GM23338 (cell line): ENCODE results near the gene PRTFDC1. TPM values are rescaled to one million over a fixed set of nuclear protein-coding genes. Genes with fewer than 3 reads are reported as not detected.

Experiments used
- ATAC-seq: fragments of 200-7000 bp; cut with Tn5 transposase; 3 replicates; pipeline ENCODE4 v1.9.1; 2020
- DNase-seq: peaks from one replicate; pipeline ENCODE4 v3.0.0-alpha.2; 2015; ENCODE audit warnings: low spot score
- H2AFZ ChIP-seq: fragments of 200-600 bp; sonication (generic); 2 replicates; pipeline ENCODE4 v1.8.0; 2016; ENCODE audit warnings: antibody characterized with exemption, mild to moderate bottlenecking, moderate library complexity
- H3F3A ChIP-seq: fragments of 200-600 bp; sonication (generic); replicated peaks from 2 replicates; pipeline ENCODE4 v1.8.0; 2017; ENCODE audit warnings: antibody characterized with exemption, mixed run types, low read depth
- H3K27ac ChIP-seq: fragments of 200-600 bp; sonication (generic); 2 replicates; pipeline ENCODE4 v1.6.1; 2016; ENCODE audit warnings: low read depth
- H3K27me3 ChIP-seq: fragments of 200-600 bp; sonication (generic); 2 replicates; pipeline ENCODE4 v1.8.0; 2016; ENCODE audit warnings: mild to moderate bottlenecking, mixed run types, moderate library complexity; ENCODE audit not compliant: insufficient read depth
- H3K36me3 ChIP-seq: fragments of 200-600 bp; sonication (generic); 2 replicates; pipeline ENCODE4 v1.8.0; 2016; ENCODE audit warnings: mild to moderate bottlenecking; ENCODE audit not compliant: insufficient read depth
- H3K4me1 ChIP-seq: fragments of 200-600 bp; sonication (generic); 2 replicates; pipeline ENCODE4 v1.8.0; 2016; ENCODE audit warnings: mild to moderate bottlenecking, moderate library complexity; ENCODE audit not compliant: insufficient read depth
- H3K4me2 ChIP-seq: fragments of 200-600 bp; sonication (generic); 2 replicates; pipeline ENCODE4 v1.7.1; 2017; ENCODE audit warnings: mixed run types
- H3K4me3 ChIP-seq: fragments of 200-600 bp; sonication (generic); 2 replicates; pipeline ENCODE4 v1.6.1; 2016; ENCODE audit warnings: mixed run types
- H3K79me2 ChIP-seq: fragments of 200-600 bp; sonication (generic); replicated peaks from 2 replicates; pipeline ENCODE4 v1.8.0; 2017; ENCODE audit warnings: mild to moderate bottlenecking; ENCODE audit not compliant: insufficient read depth
- H3K9me2 ChIP-seq: fragments of 200-600 bp; sonication (generic); 2 replicates; pipeline ENCODE4 v1.8.0; 2017; ENCODE audit not compliant: insufficient read depth
- H4K20me1 ChIP-seq: fragments of 200-600 bp; sonication (generic); replicated peaks from 2 replicates; pipeline ENCODE4 v1.8.0; 2017; ENCODE audit warnings: mild to moderate bottlenecking; ENCODE audit not compliant: insufficient read depth
- H3K27ac Mint-ChIP-seq: 2 replicates; pipeline ENCODE4 v1.8.0; 2020; ENCODE audit warnings: inconsistent platforms, mild to moderate bottlenecking, moderate library complexity, mixed read lengths
- H3K27me3 Mint-ChIP-seq: 3 replicates; pipeline ENCODE4 v1.8.0; 2022; ENCODE audit warnings: low read depth, mild to moderate bottlenecking, moderate library complexity, mixed read lengths, inconsistent platforms; ENCODE audit not compliant: insufficient read depth, poor library complexity
- H3K36me3 Mint-ChIP-seq: 3 replicates; pipeline ENCODE4 v1.8.0; 2021; ENCODE audit warnings: low read depth, mild to moderate bottlenecking, inconsistent platforms, moderate library complexity, mixed read lengths
- H3K4me1 Mint-ChIP-seq: 3 replicates; pipeline ENCODE4 v1.8.0; 2020; ENCODE audit warnings: mild to moderate bottlenecking, inconsistent platforms, mixed read lengths
- H3K4me3 Mint-ChIP-seq: 3 replicates; pipeline ENCODE4 v1.8.0; 2021; ENCODE audit warnings: moderate library complexity, mild to moderate bottlenecking, inconsistent platforms, mixed read lengths
- H3K9me3 Mint-ChIP-seq: 3 replicates; pipeline ENCODE4 v1.8.0; 2020; ENCODE audit warnings: moderate library complexity, mild to moderate bottlenecking, inconsistent platforms, mixed read lengths
- CREB1 ChIP-seq: fragments of 250-450 bp; sonication (Bioruptor Pico); IDR thresholded peaks from 2 replicates; pipeline ENCODE4 v1.5.0; 2020; ENCODE audit warnings: low read depth, mild to moderate bottlenecking, moderate library complexity
- ETS1 ChIP-seq: IDR thresholded peaks from 2 replicates; pipeline ENCODE4 v1.6.1; 2016; ENCODE audit warnings: antibody characterized with exemption
- EZH2 ChIP-seq: fragments of 200-600 bp; sonication (generic); IDR thresholded peaks from one replicate; pipeline ENCODE4 v1.8.0; 2017; ENCODE audit warnings: antibody characterized with exemption, mild to moderate bottlenecking, low read depth; ENCODE audit not compliant: unreplicated experiment
- EZH2phosphoT487 ChIP-seq: fragments of 200-600 bp; sonication (generic); IDR thresholded peaks from one replicate; pipeline ENCODE4 v1.8.1; 2018; ENCODE audit warnings: antibody characterized with exemption; ENCODE audit not compliant: unreplicated experiment
- JUNB ChIP-seq: IDR thresholded peaks from one replicate; pipeline ENCODE4 v1.6.1; 2016; ENCODE audit warnings: antibody characterized with exemption; ENCODE audit not compliant: unreplicated experiment
- NANOG ChIP-seq: IDR thresholded peaks from 2 replicates; pipeline ENCODE4 v1.6.1; 2016; ENCODE audit warnings: antibody characterized with exemption, borderline replicate concordance
- POLR2AphosphoS5 ChIP-seq: IDR thresholded peaks from 2 replicates; pipeline ENCODE4 v1.6.1; 2016; ENCODE audit warnings: antibody characterized with exemption, low read depth
- REST ChIP-seq: IDR thresholded peaks from one replicate; pipeline ENCODE4 v1.6.1; 2018; ENCODE audit warnings: antibody characterized with exemption; ENCODE audit not compliant: unreplicated experiment
- STAT1 ChIP-seq: IDR thresholded peaks from one replicate; pipeline ENCODE4 v1.6.1; 2016; ENCODE audit warnings: antibody characterized with exemption; ENCODE audit not compliant: unreplicated experiment
- ZNF331 ChIP-seq: fragments of 250-450 bp; sonication (Bioruptor Pico); IDR thresholded peaks from 2 replicates; pipeline ENCODE4 v1.5.0; 2020; ENCODE audit warnings: low read depth, mild to moderate bottlenecking, moderate library complexity
- polyA plus RNA-seq: library from polyadenylated mRNA; unstranded; fragments of >200 nt; fragmentation: Nextera tagmentation; extraction: Ambion mirVana; gene quantifications from 2 replicates; pipeline ENCODE4 v1.2.1, GENCODE V29; 2016
- total RNA-seq: library from RNA; depleted of rRNA; stranded (reverse); fragments of >200 nt; shearing (Covaris generic); gene quantifications from 2 replicates; pipeline ENCODE4 v1.2.3, GENCODE V29; 2014
- TF ChIP-seq, protein P1 (sequence below), 2 experiments: fragments of 200-600 bp in 1 of 2; sonication (generic) in 1 of 2; conservative IDR thresholded peaks; 2 replicates each; pipeline versions ENCODE4 v1.5.1 to v1.6.1; 2016 to 2017; ENCODE audit warnings: antibody characterized with exemption in 2 of 2, low read depth in 2 of 2, mild to moderate bottlenecking in 2 of 2, moderate library complexity in 1 of 2

Gene PRTFDC1
- total and polyA plus RNA-seq, 2 experiments from 2014 or later = 7.9 to 9.1 TPM

GRCh38 chr10:24857031-24857725 is 95.2 kb downstream of the PRTFDC1 start:
- no peak overlapping the region for H3K27ac ChIP-seq

More at GRCh38 chr10:24857031-24857725, 95.2 kb downstream of the PRTFDC1 start:
- TF ChIP-seq ETS1 (no peak), NANOG (no peak), POLR2AphosphoS5 (no peak), EZH2phosphoT487 (no peak), JUNB (no peak), STAT1 (no peak), ZNF331 (CRISPR knock-in tag) (no peak), CREB1 (CRISPR knock-in tag) (no peak), REST (no peak), EZH2 (no peak)
- TF ChIP-seq, protein P1, sequence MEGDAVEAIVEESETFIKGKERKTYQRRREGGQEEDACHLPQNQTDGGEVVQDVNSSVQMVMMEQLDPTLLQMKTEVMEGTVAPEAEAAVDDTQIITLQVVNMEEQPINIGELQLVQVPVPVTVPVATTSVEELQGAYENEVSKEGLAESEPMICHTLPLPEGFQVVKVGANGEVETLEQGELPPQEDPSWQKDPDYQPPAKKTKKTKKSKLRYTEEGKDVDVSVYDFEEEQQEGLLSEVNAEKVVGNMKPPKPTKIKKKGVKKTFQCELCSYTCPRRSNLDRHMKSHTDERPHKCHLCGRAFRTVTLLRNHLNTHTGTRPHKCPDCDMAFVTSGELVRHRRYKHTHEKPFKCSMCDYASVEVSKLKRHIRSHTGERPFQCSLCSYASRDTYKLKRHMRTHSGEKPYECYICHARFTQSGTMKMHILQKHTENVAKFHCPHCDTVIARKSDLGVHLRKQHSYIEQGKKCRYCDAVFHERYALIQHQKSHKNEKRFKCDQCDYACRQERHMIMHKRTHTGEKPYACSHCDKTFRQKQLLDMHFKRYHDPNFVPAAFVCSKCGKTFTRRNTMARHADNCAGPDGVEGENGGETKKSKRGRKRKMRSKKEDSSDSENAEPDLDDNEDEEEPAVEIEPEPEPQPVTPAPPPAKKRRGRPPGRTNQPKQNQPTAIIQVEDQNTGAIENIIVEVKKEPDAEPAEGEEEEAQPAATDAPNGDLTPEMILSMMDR (conservative IDR thresholded peaks at IDR 0.05; ENCODE audit: low read depth in 2 of 2) = no peak
- Mint-ChIP-seq H3K9me3 (no peaks in the 10 kb centered on the region), H3K27ac (no peak overlapping the region), H3K36me3 (no peaks in the 10 kb centered on the region), H3K4me3 (no peak overlapping the region), H3K27me3 (peaks cover 4% of the 10 kb centered on the region), H3K4me1 (peaks cover 25% of the 10 kb centered on the region)
- H3K9me2 ChIP-seq = no peaks in the 10 kb centered on the region
- H3K4me1 ChIP-seq = peaks cover 18% of the 10 kb centered on the region
- H4K20me1 ChIP-seq = no peaks in the 10 kb centered on the region
- no peak overlapping the region for H3K4me3 ChIP-seq
- no peak overlapping the region for H3K4me2 ChIP-seq
- H3K27me3 ChIP-seq = no peaks in the 10 kb centered on the region
- no peaks in the 10 kb centered on the region for H3F3A ChIP-seq
- ATAC-seq (no peak), DNase-seq (no peak)
- H2AFZ ChIP-seq = no peak overlapping the region
- H3K36me3 ChIP-seq = no peaks in the 10 kb centered on the region
- H3K79me2 ChIP-seq = no peaks in the 10 kb centered on the region
